ENCODE measurements around the gene CCDC171. TPM values are rescaled to one million over a fixed set of nuclear protein-coding genes. Genes with fewer than 3 reads are reported as not detected.

Gene CCDC171
- total RNA-seq, 2 donors from 2014 or later: 4.3 to 6.4 TPM

DNA sequence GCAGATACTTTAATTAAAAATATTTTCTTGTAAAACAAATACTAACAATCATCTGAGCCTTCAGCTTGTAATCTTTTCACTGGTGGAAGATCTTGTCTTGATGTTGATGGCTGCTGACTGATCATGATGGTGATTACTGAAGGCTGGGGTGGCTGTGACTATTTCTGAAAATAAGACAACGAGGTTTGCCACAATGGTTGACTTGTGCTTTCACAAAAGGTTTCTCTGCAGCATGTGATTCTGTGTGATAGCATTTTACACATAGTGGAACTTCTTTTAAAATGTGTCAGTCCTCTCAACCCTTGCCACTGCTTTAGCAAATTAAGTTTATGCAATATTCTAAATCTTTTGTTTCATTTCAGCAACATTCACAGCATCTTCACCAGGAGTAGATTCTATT is 461.0 kb downstream of the CCDC171 start:
- Histone ChIP-seq H3K4me3 (no peak overlapping the region), H3K36me3 (no peaks in the 10 kb centered on the region), H3K4me1 (ENCODE audit: control insufficient read depth in 1 of 2, low read depth in 2 of 2) (no peaks in the 10 kb centered on the region), H3K27me3 (replicated peaks; ENCODE audit: insufficient read depth) (no peaks in the 10 kb centered on the region), H3K27ac (no peak overlapping the region), H3K9me3 (peaks cover 11% of the 10 kb centered on the region)
- ATAC-seq (ENCODE audit: insufficient number of reproducible peaks, low FRiP score, low read depth) (no peak), DNase-seq (ENCODE audit: low spot score) (no peak)
- TF ChIP-seq, protein P1, sequence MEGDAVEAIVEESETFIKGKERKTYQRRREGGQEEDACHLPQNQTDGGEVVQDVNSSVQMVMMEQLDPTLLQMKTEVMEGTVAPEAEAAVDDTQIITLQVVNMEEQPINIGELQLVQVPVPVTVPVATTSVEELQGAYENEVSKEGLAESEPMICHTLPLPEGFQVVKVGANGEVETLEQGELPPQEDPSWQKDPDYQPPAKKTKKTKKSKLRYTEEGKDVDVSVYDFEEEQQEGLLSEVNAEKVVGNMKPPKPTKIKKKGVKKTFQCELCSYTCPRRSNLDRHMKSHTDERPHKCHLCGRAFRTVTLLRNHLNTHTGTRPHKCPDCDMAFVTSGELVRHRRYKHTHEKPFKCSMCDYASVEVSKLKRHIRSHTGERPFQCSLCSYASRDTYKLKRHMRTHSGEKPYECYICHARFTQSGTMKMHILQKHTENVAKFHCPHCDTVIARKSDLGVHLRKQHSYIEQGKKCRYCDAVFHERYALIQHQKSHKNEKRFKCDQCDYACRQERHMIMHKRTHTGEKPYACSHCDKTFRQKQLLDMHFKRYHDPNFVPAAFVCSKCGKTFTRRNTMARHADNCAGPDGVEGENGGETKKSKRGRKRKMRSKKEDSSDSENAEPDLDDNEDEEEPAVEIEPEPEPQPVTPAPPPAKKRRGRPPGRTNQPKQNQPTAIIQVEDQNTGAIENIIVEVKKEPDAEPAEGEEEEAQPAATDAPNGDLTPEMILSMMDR (IDR thresholded peaks at IDR 0.05): no peak

DNA sequence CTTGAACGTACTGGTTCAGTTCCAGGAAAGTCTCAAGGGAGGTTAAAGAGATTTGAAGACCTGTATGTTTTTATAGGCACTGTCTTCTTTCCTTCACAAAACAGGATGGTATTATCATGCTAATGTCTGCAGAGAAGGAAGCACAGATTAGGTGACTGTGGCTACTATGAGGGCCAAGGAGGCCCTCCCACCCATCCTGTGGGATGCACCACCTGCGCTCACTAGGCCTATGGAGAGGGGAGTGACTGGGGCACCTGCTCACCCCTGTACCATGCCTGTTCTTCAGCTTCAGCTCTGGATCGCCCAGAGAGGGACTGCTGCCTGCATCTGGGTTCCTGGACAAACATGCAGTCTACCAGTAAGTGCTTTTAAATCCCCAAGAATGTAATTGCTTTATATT is 469.4 kb downstream of the CCDC171 start:
- no peaks in the 10 kb centered on the region for H3K27me3 ChIP-seq (replicated peaks; ENCODE audit: insufficient read depth)
- H3K4me3 ChIP-seq: no peak overlapping the region
- no peak overlapping the region for H3K27ac ChIP-seq
- H3K9me3 ChIP-seq: peaks cover 11% of the 10 kb centered on the region
- H3K4me1 ChIP-seq (ENCODE audit: control insufficient read depth in 1 of 2, low read depth in 2 of 2): no peaks in the 10 kb centered on the region
- no peak for DNase-seq (ENCODE audit: low spot score)
- ATAC-seq (ENCODE audit: insufficient number of reproducible peaks, low FRiP score, low read depth): no peak
- H3K36me3 ChIP-seq: no peaks in the 10 kb centered on the region
- TF ChIP-seq, protein P1 (IDR thresholded peaks at IDR 0.05): no peak

DNA sequence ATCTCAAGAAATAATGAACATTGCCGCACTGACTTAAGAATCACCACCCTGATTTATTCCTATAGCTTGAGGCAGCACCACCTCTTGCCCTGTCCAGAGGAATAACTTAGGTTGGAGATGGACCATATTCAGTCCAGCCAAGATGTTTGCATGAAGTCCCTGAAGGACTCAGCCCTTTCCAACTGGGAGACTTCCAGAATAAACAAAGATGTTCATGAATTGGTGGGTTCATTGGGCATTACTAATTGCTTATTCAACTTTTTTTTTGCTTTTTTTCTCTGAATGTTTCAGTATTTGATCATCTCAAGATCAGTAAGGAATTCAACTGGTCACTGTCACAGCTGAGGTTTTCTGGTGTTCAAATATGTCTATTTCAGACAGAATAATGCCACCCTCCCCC is 470.6 kb downstream of the CCDC171 start:
- no peak overlapping the region for H3K27ac ChIP-seq
- H3K27me3 ChIP-seq (replicated peaks; ENCODE audit: insufficient read depth): no peaks in the 10 kb centered on the region
- DNase-seq (ENCODE audit: low spot score) (no peak), ATAC-seq (ENCODE audit: insufficient number of reproducible peaks, low FRiP score, low read depth) (no peak)
- H3K9me3 ChIP-seq: peaks cover 4% of the 10 kb centered on the region
- H3K4me1 ChIP-seq (ENCODE audit: control insufficient read depth in 1 of 2, low read depth in 2 of 2): no peaks in the 10 kb centered on the region
- TF ChIP-seq, protein P1 (IDR thresholded peaks at IDR 0.05): no peak
- no peak overlapping the region for H3K4me3 ChIP-seq
- H3K36me3 ChIP-seq: no peaks in the 10 kb centered on the region

Other genes with a start within 250 kb of the CCDC171 start
- gene TTC39B, start 245.8 kb upstream of the CCDC171 start, total RNA-seq: 10 to 100 TPM; 24.2 to 46.7 TPM
- 10 to 100 TPM; 39.4 to 46.5 TPM for gene SNAPC3, start 130.2 kb upstream of the CCDC171 start, total RNA-seq
- gene PSIP1, start 42.1 kb upstream of the CCDC171 start, total RNA-seq: 100 to 1,000 TPM in 1 of 2 donors, 10 to 100 TPM in 1; 68.2 to 100 TPM